NCI-H460 (cell line): ENCODE results near the gene STX12. TPM values are rescaled to one million over a fixed set of nuclear protein-coding genes. Genes with fewer than 3 reads are reported as not detected.
"Not testable (repeated sequence)": the region's sequence is repeated elsewhere in the genome, so short reads cannot be mapped to it uniquely, and the experiment has no call there.

ENCODE experiments used
- DNase-seq: peaks from one replicate; pipeline ENCODE4 v3.0.0-alpha.2; 2016; ENCODE audit warnings: low read depth; ENCODE audit errors: extremely low read depth
- small RNA-seq, 2 experiments: library from RNA; depleted of rRNA; stranded (forward); fragments of <200 nt; gene quantifications; one replicate each; pipeline ENCODE3, GENCODE V24; 2014
- total RNA-seq: library from RNA; depleted of rRNA; stranded (reverse); fragments of >200 nt; shearing (Covaris generic); gene quantifications from 2 replicates; pipeline ENCODE4 v1.2.3, GENCODE V29; 2014; rRNA removed

The STX12 gene
- total RNA-seq, 1 experiment from 2014 or later, result 18.5 TPM

GRCh38 chr1:27864264-27864895 is 91.4 kb downstream of the STX12 start:
- DNase-seq, result no peak

GRCh38 chr1:27865821-27866220 is 92.8 kb downstream of the STX12 start:
- DNase-seq, result no peak

GRCh38 chr1:27868556-27868931 is 95.5 kb downstream of the STX12 start:
- DNase-seq, result no peak

GRCh38 chr1:27868932-27869718 is 96.1 kb downstream of the STX12 start:
- DNase-seq, result no peak

GRCh38 chr1:27869719-27870085 is 96.7 kb downstream of the STX12 start:
- DNase-seq, result no peak

- DNase-seq, result not testable (repeated sequence)
Measured at GRCh38 chr1:27871076-27871475, 98.1 kb downstream of the STX12 start.

GRCh38 chr1:27872059-27872801 is 99.2 kb downstream of the STX12 start, which contains the start of gene THEMIS2:
Gene THEMIS2, plus strand, starts transcription at chr1:27872544. Its CDS starts 28 bp downstream, at chr1:27872572.
- DNase-seq, result no peak

GRCh38 chr1:27872802-27873551 is 100.0 kb downstream of the STX12 start:
- DNase-seq, result no peak

- no peak for DNase-seq
Measured at GRCh38 chr1:27873671-27874384, 100.8 kb downstream of the STX12 start.

Small RNA genes lying within 50 kb of the gene (small RNA-seq; reads per million reads assigned to genes)
- 0 reads per million in 2 experiments for gene AL020997.2
- 0 reads per million in 2 experiments for gene RNU6-1245P
- gene SCARNA1, result 19.9 to 388 reads per million in 2 experiments

Other genes starting within 250 kb of the STX12 start
- 1.5 and 1.7 TPM in 2 replicates for gene AHDC1, start 169.1 kb upstream of the STX12 start, total RNA-seq
- gene FGR, start 138.0 kb upstream of the STX12 start, total RNA-seq, result not detected in 2 replicates
- gene IFI6, start 101.0 kb upstream of the STX12 start, total RNA-seq, result 23.1 and 28.8 TPM in 2 replicates
- gene FAM76A, start 47.3 kb upstream of the STX12 start, total RNA-seq, result 5.6 and 7.9 TPM in 2 replicates
- 52.3 and 57.2 TPM in 2 replicates for gene PPP1R8, start 57.6 kb downstream of the STX12 start, total RNA-seq
- 0.50 and 1.1 TPM in 2 replicates for gene THEMIS2, start 99.3 kb downstream of the STX12 start, total RNA-seq
- gene RPA2, start 141.4 kb downstream of the STX12 start, total RNA-seq, result 39.7 and 47.1 TPM in 2 replicates
- gene SMPDL3B, start 161.8 kb downstream of the STX12 start, total RNA-seq, result 0.94 and 0.98 TPM in 2 replicates
- gene XKR8, start 186.8 kb downstream of the STX12 start, total RNA-seq, result 1.9 and 2.5 TPM in 2 replicates